ENCODE measurements around the gene ATP5PD. TPM values are rescaled to one million over a fixed set of nuclear protein-coding genes. Genes with fewer than 3 reads are reported as not detected.
A peak's percentile ranks its signal among the peaks of the same experiment; 100 is the strongest.

The ATP5PD gene
- total and polyA plus RNA-seq, 2 of the 13 experiments (the other 11 are each of a cell fraction or from before 2014, with no cell fraction given) = 158 to 428 TPM

- TF ChIP-seq, protein P1, sequence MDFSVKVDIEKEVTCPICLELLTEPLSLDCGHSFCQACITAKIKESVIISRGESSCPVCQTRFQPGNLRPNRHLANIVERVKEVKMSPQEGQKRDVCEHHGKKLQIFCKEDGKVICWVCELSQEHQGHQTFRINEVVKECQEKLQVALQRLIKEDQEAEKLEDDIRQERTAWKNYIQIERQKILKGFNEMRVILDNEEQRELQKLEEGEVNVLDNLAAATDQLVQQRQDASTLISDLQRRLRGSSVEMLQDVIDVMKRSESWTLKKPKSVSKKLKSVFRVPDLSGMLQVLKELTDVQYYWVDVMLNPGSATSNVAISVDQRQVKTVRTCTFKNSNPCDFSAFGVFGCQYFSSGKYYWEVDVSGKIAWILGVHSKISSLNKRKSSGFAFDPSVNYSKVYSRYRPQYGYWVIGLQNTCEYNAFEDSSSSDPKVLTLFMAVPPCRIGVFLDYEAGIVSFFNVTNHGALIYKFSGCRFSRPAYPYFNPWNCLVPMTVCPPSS (IDR thresholded peaks at IDR 0.05) = no peak
- no peak for TF ChIP-seq HMG20B (CRISPR knock-in tag; conservative IDR thresholded peaks at IDR 0.05)
- no peak for TF ChIP-seq ZC3H4 (CRISPR knock-in tag; IDR thresholded peaks at IDR 0.05; ENCODE audit: borderline replicate concordance)
- 0 out of 2 replicates have a peak, but pooled peaks have one; percentile 62 for TF ChIP-seq ELF4 (CRISPR knock-in tag; IDR thresholded peaks at IDR 0.05; ENCODE audit: borderline replicate concordance)
- TF ChIP-seq ARHGAP35 (CRISPR knock-in tag; IDR thresholded peaks at IDR 0.05; ENCODE audit: borderline replicate concordance) = no peak
- TF ChIP-seq NFE2L1 (CRISPR knock-in tag; IDR thresholded peaks at IDR 0.05; ENCODE audit: borderline replicate concordance) = no peak
- no peak for TF ChIP-seq ZNF781 (CRISPR knock-in tag; IDR thresholded peaks at IDR 0.05; ENCODE audit: borderline replicate concordance, not compliant biosample characterization)
- peak; percentile 17 for TF ChIP-seq ZNF747 (CRISPR knock-in tag; IDR thresholded peaks at IDR 0.05; ENCODE audit: borderline replicate concordance)
- TF ChIP-seq TSC22D2 (CRISPR knock-in tag; IDR thresholded peaks at IDR 0.05; ENCODE audit: borderline replicate concordance) = no peak
- 0 out of 2 replicates have a peak, but pooled peaks have one; percentile 14 for TF ChIP-seq CAMTA2 (CRISPR knock-in tag; IDR thresholded peaks at IDR 0.05; ENCODE audit: borderline replicate concordance)
- TF ChIP-seq GABPA (IDR thresholded peaks at IDR 0.05; ENCODE audit: low read depth, low read length) = no peak
- no peak for TF ChIP-seq GABPA (CRISPR knock-in tag; IDR thresholded peaks at IDR 0.05; ENCODE audit: low read depth)
- 0 out of 2 replicates have a peak, but pooled peaks have one; percentile 11 for TF ChIP-seq MYC (CRISPR knock-in tag; IDR thresholded peaks at IDR 0.05; ENCODE audit: borderline replicate concordance)
- TF ChIP-seq, protein P2, sequence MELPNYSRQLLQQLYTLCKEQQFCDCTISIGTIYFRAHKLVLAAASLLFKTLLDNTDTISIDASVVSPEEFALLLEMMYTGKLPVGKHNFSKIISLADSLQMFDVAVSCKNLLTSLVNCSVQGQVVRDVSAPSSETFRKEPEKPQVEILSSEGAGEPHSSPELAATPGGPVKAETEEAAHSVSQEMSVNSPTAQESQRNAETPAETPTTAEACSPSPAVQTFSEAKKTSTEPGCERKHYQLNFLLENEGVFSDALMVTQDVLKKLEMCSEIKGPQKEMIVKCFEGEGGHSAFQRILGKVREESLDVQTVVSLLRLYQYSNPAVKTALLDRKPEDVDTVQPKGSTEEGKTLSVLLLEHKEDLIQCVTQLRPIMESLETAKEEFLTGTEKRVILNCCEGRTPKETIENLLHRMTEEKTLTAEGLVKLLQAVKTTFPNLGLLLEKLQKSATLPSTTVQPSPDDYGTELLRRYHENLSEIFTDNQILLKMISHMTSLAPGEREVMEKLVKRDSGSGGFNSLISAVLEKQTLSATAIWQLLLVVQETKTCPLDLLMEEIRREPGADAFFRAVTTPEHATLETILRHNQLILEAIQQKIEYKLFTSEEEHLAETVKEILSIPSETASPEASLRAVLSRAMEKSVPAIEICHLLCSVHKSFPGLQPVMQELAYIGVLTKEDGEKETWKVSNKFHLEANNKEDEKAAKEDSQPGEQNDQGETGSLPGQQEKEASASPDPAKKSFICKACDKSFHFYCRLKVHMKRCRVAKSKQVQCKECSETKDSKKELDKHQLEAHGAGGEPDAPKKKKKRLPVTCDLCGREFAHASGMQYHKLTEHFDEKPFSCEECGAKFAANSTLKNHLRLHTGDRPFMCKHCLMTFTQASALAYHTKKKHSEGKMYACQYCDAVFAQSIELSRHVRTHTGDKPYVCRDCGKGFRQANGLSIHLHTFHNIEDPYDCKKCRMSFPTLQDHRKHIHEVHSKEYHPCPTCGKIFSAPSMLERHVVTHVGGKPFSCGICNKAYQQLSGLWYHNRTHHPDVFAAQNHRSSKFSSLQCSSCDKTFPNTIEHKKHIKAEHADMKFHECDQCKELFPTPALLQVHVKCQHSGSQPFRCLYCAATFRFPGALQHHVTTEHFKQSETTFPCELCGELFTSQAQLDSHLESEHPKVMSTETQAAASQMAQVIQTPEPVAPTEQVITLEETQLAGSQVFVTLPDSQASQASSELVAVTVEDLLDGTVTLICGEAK (IDR thresholded peaks at IDR 0.05) = no peak
- TF ChIP-seq, protein P2 (CRISPR knock-in tag; IDR thresholded peaks at IDR 0.05) = 0 out of 2 replicates have a peak, but pooled peaks have one; percentile 20
- TF ChIP-seq HOXD1 (CRISPR knock-in tag; IDR thresholded peaks at IDR 0.05) = no peak
- peak; percentile 10; the same call in 1 of the 2 replicates for TF ChIP-seq ZNF263 (CRISPR knock-in tag; IDR thresholded peaks at IDR 0.05)
Observed at GRCh38 chr17:75047398-75048098, 779 bp upstream of the ATP5PD start (continued).
